ENCODE data around the gene ICE2.

ICE2 gene

DNA sequence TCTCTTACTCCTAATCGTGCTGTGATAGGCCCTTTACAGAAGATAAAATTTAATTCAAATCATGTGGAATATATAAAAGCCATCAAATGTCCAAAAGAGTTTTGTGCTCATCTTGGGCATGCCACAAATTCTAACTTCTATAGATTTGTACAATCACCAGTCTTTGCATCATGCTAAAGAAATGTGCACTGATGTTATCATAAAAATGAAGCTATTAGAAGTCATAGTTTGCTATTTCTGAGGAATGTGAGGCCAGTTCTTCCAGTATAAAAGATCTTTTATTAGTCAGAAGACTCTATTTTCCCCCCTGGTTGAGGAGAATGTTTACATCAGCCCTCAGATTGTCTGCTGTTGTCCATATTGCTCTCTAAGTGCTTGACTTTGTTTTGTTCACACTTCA is 79.0 kb downstream of the ICE2 start:
- Histone ChIP-seq H3K4me3 (no peak overlapping the region), H3K27ac (peak overlapping the region in 1 of 2 donors; percentile 98)
- TF ChIP-seq, protein P1, sequence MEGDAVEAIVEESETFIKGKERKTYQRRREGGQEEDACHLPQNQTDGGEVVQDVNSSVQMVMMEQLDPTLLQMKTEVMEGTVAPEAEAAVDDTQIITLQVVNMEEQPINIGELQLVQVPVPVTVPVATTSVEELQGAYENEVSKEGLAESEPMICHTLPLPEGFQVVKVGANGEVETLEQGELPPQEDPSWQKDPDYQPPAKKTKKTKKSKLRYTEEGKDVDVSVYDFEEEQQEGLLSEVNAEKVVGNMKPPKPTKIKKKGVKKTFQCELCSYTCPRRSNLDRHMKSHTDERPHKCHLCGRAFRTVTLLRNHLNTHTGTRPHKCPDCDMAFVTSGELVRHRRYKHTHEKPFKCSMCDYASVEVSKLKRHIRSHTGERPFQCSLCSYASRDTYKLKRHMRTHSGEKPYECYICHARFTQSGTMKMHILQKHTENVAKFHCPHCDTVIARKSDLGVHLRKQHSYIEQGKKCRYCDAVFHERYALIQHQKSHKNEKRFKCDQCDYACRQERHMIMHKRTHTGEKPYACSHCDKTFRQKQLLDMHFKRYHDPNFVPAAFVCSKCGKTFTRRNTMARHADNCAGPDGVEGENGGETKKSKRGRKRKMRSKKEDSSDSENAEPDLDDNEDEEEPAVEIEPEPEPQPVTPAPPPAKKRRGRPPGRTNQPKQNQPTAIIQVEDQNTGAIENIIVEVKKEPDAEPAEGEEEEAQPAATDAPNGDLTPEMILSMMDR (IDR thresholded peaks at IDR 0.05), result no peak
- no peak for DNase-seq (ENCODE audit: low spot score)

DNA sequence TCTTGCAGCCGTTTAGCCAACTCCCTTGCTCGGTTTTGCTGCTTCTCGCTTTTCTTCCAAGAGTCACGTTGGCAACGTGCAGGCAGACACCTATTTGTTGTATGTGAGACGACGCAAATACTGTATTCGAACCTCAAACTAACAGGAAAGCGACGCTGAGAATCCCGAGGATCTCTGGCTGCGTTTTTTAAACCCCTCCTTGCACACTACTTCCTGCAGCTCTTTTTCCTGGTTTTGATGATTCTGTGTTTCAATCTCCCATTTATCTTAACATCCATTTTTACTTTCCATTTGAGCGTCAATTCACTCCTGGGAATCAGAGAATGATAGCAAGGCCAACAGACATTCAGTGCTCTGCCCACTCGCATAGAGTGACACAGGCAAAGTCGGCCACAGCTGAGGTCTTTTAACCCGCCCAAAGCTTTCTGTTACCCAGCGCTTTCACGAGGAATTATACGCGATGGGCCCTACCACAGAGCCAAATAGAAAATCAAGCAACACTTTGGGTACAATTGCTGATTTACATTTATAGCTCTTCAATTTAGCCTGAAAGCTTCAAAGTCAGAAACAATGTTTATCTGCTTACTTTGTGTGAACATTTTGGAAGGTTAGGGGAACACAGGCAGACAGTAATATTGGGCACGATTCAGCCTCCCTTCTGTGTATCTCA is 79.6 kb downstream of the ICE2 start:
- H3K4me3 ChIP-seq, result peak overlapping the region; percentile 90
- peak overlapping the region in 1 of 2 donors; percentile 98 for H3K27ac ChIP-seq
- DNase-seq (ENCODE audit: low spot score), result no peak
- TF ChIP-seq, protein P1 (IDR thresholded peaks at IDR 0.05), result no peak

DNA sequence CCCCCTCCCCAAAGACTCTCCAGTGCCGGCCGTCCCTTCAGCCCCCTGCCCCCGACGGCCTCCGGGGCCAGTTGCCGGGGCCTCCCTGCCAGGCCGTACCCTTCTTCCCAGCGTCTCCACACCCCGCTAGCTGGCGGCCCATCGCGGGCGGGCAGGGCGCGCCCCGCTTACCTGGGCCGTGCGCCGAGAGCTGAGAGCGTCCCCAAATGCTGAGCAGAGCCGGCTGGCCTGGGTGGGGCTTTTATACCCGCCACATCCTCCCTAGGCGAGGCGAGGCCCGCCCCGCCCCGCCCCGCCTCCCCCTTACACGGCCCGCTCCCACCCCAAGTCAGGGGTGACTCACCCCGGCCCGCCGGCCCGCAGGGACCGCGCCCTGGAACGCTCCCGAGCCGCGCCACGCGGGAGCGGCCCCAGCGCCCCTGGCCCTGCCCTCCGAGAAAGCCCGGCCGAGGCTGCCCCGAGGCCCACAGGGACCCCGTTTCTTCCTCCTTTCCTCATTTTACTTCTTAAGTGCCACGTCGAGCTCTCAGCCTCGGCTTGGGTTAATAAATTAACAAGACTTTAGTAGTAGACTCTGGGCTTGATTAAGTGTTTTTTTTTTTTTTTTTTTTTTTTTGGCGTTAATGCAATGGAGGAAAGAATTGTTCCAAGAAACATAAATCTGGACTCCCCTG is 81.0 kb downstream of the ICE2 start, which contains the start of gene ANXA2:
ANXA2 (minus strand) TSS at position 215 of the 674 bp plus-strand sequence. CDS start 11,911 bp downstream, outside the sequence.
- TF ChIP-seq, protein P1 (IDR thresholded peaks at IDR 0.05), result no peak
- DNase-seq (ENCODE audit: low spot score), result peak; percentile 91
- H3K27ac ChIP-seq, result peak within 1 kb of the TSS; percentile 98
- H3K4me3 ChIP-seq, result peak within 1 kb of the TSS; percentile 90

DNA sequence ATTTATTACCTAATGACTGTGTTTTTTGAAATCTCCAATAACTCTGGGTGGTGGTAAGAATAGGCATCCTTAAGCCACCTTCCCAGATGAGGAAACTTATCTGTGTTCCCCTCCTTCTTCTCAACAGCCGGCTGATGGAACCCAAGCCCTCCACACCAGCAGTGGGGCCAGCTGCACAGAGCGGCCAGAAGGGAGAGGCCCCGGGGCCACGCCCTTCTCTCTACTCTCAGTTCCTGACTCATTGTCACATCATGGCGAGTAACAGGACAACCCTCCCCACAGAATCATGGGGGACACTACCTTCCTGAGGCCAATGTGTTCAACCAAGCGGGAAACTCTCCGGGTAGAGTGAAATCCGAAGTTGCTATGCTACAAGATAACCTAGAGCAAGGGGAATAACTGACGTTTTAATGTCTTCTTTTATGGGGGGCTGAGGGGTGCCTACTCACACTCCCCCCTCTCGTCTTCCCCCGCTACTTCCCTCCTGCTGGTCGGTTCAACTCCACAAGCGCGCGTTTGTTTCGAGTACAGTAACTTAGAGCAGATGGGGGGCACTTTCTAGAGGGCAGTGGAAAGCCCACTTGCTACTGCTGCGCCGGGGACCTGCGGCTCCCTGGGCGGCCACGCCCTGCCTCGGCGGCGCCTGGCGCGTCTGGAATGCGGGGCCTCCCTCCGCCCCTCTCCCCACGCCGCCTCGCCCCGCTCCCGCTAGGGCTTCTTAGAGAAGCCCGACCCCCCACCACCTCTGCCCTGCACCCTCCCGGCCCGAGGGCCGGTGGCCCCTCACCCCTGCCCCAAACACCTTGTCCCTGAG is 81.8 kb downstream of the ICE2 start:
- H3K4me3 ChIP-seq, result peak overlapping the region; percentile 90
- DNase-seq (ENCODE audit: low spot score), result peak; percentile 85
- H3K27ac ChIP-seq, result peak overlapping the region; percentile 98
- TF ChIP-seq, protein P1 (IDR thresholded peaks at IDR 0.05), result no peak

DNA sequence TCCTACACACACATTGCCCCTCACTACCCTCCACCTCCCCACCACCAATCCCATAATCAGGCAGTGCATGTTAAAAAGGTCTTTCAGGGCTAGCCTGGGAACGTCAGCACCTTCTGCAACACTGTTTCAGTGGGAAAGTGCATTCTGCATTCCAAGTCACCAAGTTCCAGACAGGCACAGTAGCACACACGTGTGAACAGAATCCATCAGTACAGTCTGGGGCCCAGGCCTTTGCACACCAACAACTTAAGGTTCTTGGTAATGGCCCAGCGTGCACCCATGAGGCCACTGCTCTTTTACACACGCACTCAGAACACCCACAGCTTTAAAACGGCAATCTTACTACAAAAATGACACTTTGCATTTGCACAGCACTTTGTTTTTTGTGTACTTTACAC is 82.4 kb downstream of the ICE2 start:
- peak overlapping the region; percentile 98 for H3K27ac ChIP-seq

DNA sequence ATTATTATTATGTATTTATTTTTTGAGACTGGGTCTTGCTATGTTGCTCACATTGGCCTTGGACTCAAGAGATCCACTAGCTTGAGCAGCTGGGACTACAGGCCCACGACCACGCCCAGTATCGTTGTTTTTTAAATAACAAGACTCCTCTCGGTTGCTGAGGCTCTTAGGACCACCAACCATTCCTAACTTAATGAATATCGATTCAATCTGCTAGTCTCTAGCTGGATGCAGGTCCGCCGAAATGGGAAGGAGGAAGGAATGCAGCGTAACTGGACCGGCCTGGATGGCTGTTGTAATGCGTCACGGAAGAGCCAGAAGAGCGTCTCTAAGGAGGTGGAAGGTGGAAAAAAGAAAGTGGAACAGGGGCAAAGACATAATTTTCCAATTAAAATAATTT is 82.8 kb downstream of the ICE2 start:
- DNase-seq (ENCODE audit: low spot score), result no peak
- TF ChIP-seq, protein P1 (IDR thresholded peaks at IDR 0.05), result no peak
- Histone ChIP-seq H3K27ac (peak overlapping the region; percentile 98), H3K4me3 (peak overlapping the region; percentile 90)

More for the DNA sequence above, 82.4 kb downstream of the ICE2 start:
- TF ChIP-seq, protein P1 (IDR thresholded peaks at IDR 0.05), result no peak
- peak overlapping the region; percentile 90 for H3K4me3 ChIP-seq
- DNase-seq (ENCODE audit: low spot score), result no peak
